T-helper 9 cell (primary cell): ENCODE results near the gene BMI1.

ENCODE experiments used
- DNase-seq: peaks from one replicate; pipeline ENCODE4 v3.0.0-alpha.2; 2020

The BMI1 gene

DNA sequence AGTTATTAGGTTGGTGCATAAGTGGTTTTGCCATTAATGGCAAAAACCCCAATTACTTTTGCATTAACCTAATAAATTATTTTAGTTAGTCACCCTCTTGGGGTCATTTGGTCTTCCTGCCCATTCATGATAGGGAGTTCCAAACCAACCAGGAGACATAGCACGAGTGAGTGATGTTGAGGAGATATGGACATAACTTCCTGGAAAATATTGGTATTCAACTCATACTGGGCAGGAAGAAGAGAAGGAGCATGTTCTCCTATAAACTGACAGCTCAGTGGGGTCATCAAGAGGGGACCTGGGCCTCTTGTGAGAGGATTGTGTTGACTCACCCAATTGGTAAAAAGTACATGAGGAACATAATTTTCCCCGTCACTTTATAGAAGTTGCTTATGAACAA, 48.1 kb downstream of the BMI1 start:
- DNase-seq = no peak

- DNase-seq = no peak
Measured at GRCh38 chr10:22369434-22370072, 48.7 kb downstream of the BMI1 start.

DNA sequence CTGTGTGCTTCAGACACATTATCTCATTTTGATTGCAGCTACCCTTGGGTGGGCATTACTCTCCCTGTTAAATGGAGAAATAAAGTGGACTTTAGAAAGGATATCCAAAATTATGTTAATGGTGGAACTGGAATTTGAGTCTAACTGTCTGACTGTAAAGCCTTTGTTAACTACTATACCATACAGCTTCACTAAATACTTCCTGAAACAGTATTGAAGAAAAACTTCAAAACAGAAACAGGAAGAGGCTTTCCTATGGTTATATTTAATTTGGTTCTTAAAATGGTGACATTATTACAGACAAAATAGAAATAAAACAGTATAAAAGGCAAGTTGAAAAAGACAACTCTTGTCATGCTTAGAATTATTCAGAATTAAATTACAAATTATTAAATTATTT, 49.4 kb downstream of the BMI1 start:
- no peak for DNase-seq

- no peak for DNase-seq
Measured at GRCh38 chr10:22372298-22372697, 51.4 kb downstream of the BMI1 start.

GRCh38 chr10:22372917-22373316, 52.0 kb downstream of the BMI1 start:
- DNase-seq = no peak

DNA sequence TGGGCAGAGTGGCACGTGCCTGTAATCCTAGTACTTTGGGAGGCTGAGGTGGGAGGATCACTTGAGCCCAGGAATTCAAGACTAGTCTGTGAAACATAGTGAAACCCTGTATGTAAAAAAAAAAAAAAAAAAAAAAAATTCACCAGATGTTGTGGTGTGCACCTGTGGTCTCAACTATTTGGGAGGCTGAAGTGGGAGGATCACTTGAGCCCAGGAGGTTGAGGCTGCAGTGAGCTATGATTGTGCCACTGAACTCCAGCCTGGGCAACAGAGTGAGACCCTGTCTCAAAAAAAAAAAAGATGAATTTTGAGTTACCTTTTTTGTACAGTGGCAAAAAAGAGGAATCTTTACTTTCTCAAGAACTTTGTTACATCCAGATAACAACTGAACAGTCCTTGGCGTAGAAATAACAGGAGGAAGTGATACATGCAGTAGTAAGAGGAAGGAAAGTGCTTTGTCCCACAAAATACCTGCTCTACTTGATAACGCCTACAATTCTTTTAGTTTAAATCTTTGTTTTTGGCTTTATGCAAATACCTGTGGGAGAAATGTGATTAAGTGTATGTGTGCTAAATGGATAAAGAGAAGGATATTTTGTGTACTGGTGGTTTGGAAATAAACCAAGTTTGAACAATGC, 53.7 kb downstream of the BMI1 start:
- no peak for DNase-seq

- DNase-seq = no peak
Measured at GRCh38 chr10:22379059-22379458, 58.2 kb downstream of the BMI1 start.
